Measurements from ENCODE around the gene UBA5.

Gene UBA5

GRCh38 chr3:132643366-132643765 is 16.8 kb upstream of the UBA5 start:
- no peak overlapping the region for H3K27ac ChIP-seq (ENCODE audit: extremely low read depth, low read depth, low read length)
- ChIA-PET CTCF (interaction anchor here (0.6 to 3.1 kb wide), 8 partner anchors 17 to 619 kb away, joined by 3 to 28 read pairs (median 4); no protein-coding TSS in a partner anchor), POLR2A (no interaction called here)
- no peak overlapping the region for H3K4me3 ChIP-seq (ENCODE audit: low read depth, low read length)
- no peaks in the 10 kb centered on the region for H3K9me3 ChIP-seq (ENCODE audit: control insufficient read depth, insufficient read depth, low read depth, low read length)
- no peaks in the 10 kb centered on the region for H3K4me1 ChIP-seq (ENCODE audit: control insufficient read depth, insufficient read depth, low read length)
- TF ChIP-seq ZNF792 (tag by site-specific recombination; IDR thresholded peaks at IDR 0.05) (no peak), ZNF513 (tag by site-specific recombination; IDR thresholded peaks at IDR 0.05) (no peak), ZNF366 (tag by site-specific recombination; conservative IDR thresholded peaks at IDR 0.05) (no peak), ZNF274 (IDR thresholded peaks at IDR 0.05; ENCODE audit: low read length) (no peak), ZNF274 (tag by site-specific recombination; IDR thresholded peaks at IDR 0.05; ENCODE audit: borderline replicate concordance) (no peak), ZNF660 (tag by site-specific recombination; IDR thresholded peaks at IDR 0.05) (no peak), PBX3 (CRISPR knock-in tag; IDR thresholded peaks at IDR 0.05) (no peak), ZNF280C (tag by site-specific recombination; IDR thresholded peaks at IDR 0.05) (no peak), ZNF747 (tag by site-specific recombination; IDR thresholded peaks at IDR 0.05) (no peak), ZSCAN5A (tag by site-specific recombination; IDR thresholded peaks at IDR 0.05) (no peak), GLI4 (tag by site-specific recombination; IDR thresholded peaks at IDR 0.05) (no peak), KLF1 (tag by site-specific recombination; IDR thresholded peaks at IDR 0.05) (no peak), ZNF704 (tag by site-specific recombination; IDR thresholded peaks at IDR 0.05) (no peak)
- peaks cover 0 to 22% of the 10 kb centered on the region in 2 experiments for H3K36me3 ChIP-seq (ENCODE audit: control insufficient read depth in 2 of 2, insufficient read depth in 1 of 2, low read length in 2 of 2)

GRCh38 chr3:132645058-132645457 is 15.1 kb upstream of the UBA5 start:
- POLR2A ChIA-PET: no interaction called here
- Histone ChIP-seq H3K27ac (ENCODE audit: extremely low read depth, low read depth, low read length) (no peak overlapping the region), H3K36me3 (ENCODE audit: control insufficient read depth in 2 of 2, insufficient read depth in 1 of 2, low read length in 2 of 2) (peaks cover 0 to 14% of the 10 kb centered on the region in 2 experiments; a peak in 2 of 3 replicates), H3K9me3 (ENCODE audit: control insufficient read depth, insufficient read depth, low read depth, low read length) (no peaks in the 10 kb centered on the region), H3K4me3 (ENCODE audit: low read depth, low read length) (no peak overlapping the region), H3K4me1 (ENCODE audit: control insufficient read depth, insufficient read depth, low read length) (no peaks in the 10 kb centered on the region)
- CTCF ChIA-PET: interaction anchor here (1.0 kb wide), 1 partner anchor 9 kb away, joined by 3 read pairs; no protein-coding TSS in a partner anchor
- TF ChIP-seq ZNF423 (tag by site-specific recombination; IDR thresholded peaks at IDR 0.05): no peak
- TF ChIP-seq GLI4 (tag by site-specific recombination; IDR thresholded peaks at IDR 0.05): no peak
- TF ChIP-seq ZNF529 (tag by site-specific recombination; IDR thresholded peaks at IDR 0.05; ENCODE audit: insufficient replicate concordance): no peak
- no peak for TF ChIP-seq KLF8 (tag by site-specific recombination; IDR thresholded peaks at IDR 0.05)
- no peak for TF ChIP-seq ZNF843 (tag by site-specific recombination; IDR thresholded peaks at IDR 0.05)
- TF ChIP-seq BCL6B (tag by site-specific recombination; IDR thresholded peaks at IDR 0.05): no peak
- no peak for TF ChIP-seq ZNF138 (tag by site-specific recombination; IDR thresholded peaks at IDR 0.05; ENCODE audit: borderline replicate concordance)
- TF ChIP-seq ZBTB7A (tag by site-specific recombination; IDR thresholded peaks at IDR 0.05; ENCODE audit: low read depth): no peak
- TF ChIP-seq AEBP2 (tag by site-specific recombination; IDR thresholded peaks at IDR 0.05; ENCODE audit: borderline replicate concordance): no peak
- TF ChIP-seq ZNF660 (tag by site-specific recombination; IDR thresholded peaks at IDR 0.05): no peak
- no peak for TF ChIP-seq GLIS1 (tag by site-specific recombination; IDR thresholded peaks at IDR 0.05)
- no peak for TF ChIP-seq ZNF133 (tag by site-specific recombination; IDR thresholded peaks at IDR 0.05)
- TF ChIP-seq ZFP37 (tag by site-specific recombination; IDR thresholded peaks at IDR 0.05): no peak

All from HEK293 (cell line).